Gastrocnemius medialis (tissue), 4 donors: Measurements from ENCODE around the gene SRGAP3.

Experiments
- POLR2A ChIP-seq, 2 donors: fragments of 450-650 bp; IDR thresholded peaks; one replicate each; pipeline ENCODE4 v1.6.1; 2017; ENCODE audit warnings: antibody characterized with exemption in 2 of 2, mild to moderate bottlenecking in 2 of 2, moderate library complexity in 2 of 2
- TF ChIP-seq, protein P1 (sequence below), 5 experiments: fragments of 450-650 bp in 3 of 5; fragments of 200-600 bp in 2 of 5; sonication (generic) in 2 of 5; IDR thresholded peaks in 4 of 5; conservative IDR thresholded peaks in 1 of 5; 1 replicate in 4 of 5; 2 replicates in 1 of 5; pipeline ENCODE4 v1.5.1; 2016 to 2019; ENCODE audit warnings: antibody characterized with exemption in 5 of 5, mild to moderate bottlenecking in 3 of 5, moderate library complexity in 3 of 5

DNA sequence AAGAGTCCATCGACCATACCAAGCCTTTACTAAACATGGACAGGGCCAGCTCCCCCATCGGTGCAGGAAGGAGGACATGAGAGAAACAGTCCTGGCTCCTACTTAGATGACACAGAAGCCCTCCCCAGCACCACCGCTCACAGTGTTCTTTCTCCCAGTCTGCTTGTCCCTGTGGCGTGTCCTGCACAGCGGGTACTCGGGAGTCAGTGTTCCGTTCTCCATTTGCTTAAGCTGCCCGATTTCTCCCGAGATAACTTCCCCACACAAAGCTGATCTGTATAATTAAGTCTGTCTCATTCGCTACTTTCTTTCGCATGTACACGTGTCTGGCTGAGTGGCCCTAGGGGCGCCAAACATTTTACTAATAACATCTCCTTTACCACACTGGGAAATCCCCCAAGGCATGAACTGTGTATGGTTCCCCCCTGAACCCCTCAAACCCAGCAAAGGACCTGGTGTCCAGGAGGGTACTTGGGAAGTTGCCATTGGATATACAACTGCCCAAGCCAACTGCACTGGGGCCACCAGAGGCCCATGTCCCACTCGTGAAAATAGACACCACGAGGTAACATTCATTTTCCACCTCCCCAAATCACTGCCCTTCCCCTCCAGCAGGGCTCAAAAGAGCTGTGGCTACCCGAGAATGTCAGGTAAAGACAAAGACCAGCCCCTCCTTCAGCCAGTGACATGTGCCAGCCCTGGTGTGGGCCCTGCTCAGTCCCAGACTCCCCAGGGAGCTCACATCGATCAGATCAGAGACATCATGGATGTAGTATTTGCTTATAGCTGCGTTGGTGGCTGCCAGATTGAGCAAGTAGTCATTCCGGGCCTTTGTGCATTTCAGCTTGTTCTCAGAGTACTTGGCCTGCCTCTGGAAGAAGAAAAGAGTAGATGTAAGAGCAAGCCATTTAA lies 189.7 kb downstream of the SRGAP3 start:
- TF ChIP-seq POLR2A (IDR thresholded peaks at IDR 0.05): no peak
- TF ChIP-seq, protein P1, sequence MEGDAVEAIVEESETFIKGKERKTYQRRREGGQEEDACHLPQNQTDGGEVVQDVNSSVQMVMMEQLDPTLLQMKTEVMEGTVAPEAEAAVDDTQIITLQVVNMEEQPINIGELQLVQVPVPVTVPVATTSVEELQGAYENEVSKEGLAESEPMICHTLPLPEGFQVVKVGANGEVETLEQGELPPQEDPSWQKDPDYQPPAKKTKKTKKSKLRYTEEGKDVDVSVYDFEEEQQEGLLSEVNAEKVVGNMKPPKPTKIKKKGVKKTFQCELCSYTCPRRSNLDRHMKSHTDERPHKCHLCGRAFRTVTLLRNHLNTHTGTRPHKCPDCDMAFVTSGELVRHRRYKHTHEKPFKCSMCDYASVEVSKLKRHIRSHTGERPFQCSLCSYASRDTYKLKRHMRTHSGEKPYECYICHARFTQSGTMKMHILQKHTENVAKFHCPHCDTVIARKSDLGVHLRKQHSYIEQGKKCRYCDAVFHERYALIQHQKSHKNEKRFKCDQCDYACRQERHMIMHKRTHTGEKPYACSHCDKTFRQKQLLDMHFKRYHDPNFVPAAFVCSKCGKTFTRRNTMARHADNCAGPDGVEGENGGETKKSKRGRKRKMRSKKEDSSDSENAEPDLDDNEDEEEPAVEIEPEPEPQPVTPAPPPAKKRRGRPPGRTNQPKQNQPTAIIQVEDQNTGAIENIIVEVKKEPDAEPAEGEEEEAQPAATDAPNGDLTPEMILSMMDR (IDR thresholded peaks at IDR 0.05 in 4 of 5, conservative IDR thresholded peaks at IDR 0.05 in 1 of 5): no peak
